Astrocyte of the spinal cord (primary cell): ENCODE data around the gene CKAP2L.
A peak's percentile ranks its signal among the peaks of the same experiment; 100 is the strongest.

Experiments
- DNase-seq: peaks from one replicate; pipeline ENCODE4 v3.0.0; 2011; ENCODE audit warnings: low read depth, low spot score
- H3K4me3 ChIP-seq: 2 replicates; pipeline ENCODE4 v1.5.1; 2011; ENCODE audit warnings: low read depth, mild to moderate bottlenecking, low read length, moderate library complexity
- in situ Hi-C: cut with HindIII; loops from 2 replicates; pipeline ENCODE4 v1.10.0; 2017; ENCODE audit warnings: low sequenced_read_pairs
- TF ChIP-seq, protein P1 (sequence below): IDR thresholded peaks from 2 replicates; pipeline ENCODE4 v1.5.1; 2012; ENCODE audit warnings: low read depth, mild to moderate bottlenecking, low read length, inconsistent platforms

CKAP2L gene

DNA sequence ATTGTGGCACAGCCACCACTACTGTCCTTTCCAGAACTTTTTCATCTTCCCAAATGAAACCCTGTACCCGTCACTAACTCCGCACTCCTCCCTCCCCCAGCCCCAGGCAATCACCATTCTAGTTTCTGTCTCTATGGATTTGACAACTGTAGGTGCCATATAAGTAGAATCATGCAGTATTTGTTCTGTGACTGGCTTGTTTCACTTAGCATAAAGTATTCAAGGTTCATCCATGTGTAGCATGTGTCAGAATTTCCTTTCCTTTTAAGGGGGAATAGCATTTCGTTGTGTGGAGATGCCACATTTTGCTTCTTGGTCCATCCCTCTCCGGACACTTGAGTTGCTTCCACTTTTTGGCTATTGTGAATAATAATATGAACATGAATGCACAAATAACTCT, 842 bp upstream of the CKAP2L start:
- in situ Hi-C loops: no loop called here
- peak overlapping the region; percentile 80 for H3K4me3 ChIP-seq
- no peak for DNase-seq
- TF ChIP-seq, protein P1, sequence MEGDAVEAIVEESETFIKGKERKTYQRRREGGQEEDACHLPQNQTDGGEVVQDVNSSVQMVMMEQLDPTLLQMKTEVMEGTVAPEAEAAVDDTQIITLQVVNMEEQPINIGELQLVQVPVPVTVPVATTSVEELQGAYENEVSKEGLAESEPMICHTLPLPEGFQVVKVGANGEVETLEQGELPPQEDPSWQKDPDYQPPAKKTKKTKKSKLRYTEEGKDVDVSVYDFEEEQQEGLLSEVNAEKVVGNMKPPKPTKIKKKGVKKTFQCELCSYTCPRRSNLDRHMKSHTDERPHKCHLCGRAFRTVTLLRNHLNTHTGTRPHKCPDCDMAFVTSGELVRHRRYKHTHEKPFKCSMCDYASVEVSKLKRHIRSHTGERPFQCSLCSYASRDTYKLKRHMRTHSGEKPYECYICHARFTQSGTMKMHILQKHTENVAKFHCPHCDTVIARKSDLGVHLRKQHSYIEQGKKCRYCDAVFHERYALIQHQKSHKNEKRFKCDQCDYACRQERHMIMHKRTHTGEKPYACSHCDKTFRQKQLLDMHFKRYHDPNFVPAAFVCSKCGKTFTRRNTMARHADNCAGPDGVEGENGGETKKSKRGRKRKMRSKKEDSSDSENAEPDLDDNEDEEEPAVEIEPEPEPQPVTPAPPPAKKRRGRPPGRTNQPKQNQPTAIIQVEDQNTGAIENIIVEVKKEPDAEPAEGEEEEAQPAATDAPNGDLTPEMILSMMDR: no peak

DNA sequence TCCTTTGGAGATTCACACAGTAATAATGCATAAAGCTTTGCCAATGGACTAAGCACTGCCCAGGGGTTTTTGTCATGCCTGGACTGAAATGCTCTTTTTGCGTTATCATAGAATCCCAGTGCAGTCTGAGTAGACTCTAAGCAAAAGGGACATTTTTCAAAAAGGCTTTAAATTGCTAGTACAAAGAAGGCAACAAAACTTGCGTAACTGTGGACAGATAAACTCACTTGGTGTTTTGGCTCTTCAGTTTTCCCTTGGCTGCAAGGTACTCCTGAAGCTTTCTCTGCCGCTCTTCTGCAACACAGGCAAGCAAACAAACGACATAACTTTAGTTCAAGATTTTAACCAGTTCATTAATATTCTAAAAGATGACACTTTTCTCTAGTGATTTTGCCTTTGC, 2.1 kb downstream of the CKAP2L start:
- H3K4me3 ChIP-seq: no peak overlapping the region
- TF ChIP-seq, protein P1: no peak
- in situ Hi-C loops: no loop called here
- DNase-seq: no peak

DNA sequence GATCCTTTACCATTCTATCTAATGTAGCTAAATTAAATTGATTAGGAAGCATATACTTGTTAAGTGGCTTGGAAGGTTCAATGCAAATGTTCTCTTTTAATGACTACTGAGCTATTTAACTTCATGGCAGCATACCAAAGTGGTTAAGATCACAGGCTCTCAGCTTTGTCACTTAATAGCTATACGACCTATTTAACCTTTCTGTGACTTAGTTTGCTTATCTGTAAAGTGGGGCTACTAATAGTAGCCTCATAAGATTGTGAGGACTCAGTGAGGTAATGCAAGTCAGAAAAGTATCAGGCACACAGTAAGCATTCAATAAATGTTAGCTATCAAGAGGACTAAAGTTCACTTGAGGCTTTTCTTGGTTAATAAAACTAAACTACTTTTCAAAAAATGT, 4.3 kb downstream of the CKAP2L start:
- in situ Hi-C loops: no loop called here
- TF ChIP-seq, protein P1: no peak
- H3K4me3 ChIP-seq: no peak overlapping the region
- no peak for DNase-seq

DNA sequence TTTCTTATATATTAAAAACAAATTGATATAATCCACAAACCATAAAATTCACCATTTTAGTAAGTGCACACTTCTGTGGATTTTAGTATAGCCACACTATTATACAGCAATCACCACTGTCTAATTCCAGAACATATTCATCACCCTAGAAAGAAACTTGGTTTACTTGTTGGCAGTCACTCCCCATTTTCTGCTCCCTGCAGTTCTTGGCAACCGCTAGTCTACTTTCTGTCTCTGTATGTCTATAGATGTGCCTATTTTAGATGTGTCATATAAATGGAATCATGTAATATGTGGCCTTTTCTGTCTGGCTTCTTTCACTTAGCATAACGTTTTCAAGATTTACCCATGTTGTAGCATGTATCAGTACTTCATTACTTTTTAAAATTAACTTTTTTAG, 5.7 kb downstream of the CKAP2L start:
- in situ Hi-C loops: no loop called here
- TF ChIP-seq, protein P1: no peak

DNA sequence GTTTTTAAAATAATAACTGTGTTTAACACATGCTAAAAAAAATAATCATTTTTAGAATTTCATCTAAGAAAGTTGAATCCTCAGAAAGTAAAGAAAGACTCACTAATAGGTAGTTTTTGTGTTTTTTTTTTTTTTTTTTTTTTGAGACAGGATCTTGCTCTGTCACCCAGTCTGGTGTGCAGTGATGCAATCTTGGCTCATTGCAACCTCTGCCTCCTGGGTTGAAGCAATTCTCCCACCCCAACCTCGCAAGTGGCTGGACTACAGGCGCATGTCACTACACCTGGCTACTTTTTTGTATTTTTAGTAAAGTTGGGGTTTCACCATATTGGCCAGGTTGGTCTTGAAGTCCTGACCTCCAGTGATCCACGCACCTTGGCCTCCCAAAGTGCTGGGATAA, 7.1 kb downstream of the CKAP2L start:
- DNase-seq: no peak
- TF ChIP-seq, protein P1: no peak
- no peak overlapping the region for H3K4me3 ChIP-seq
- in situ Hi-C loops: no loop called here

More for the DNA sequence above, 5.7 kb downstream of the CKAP2L start:
- peak; percentile 55 for DNase-seq
- no peak overlapping the region for H3K4me3 ChIP-seq

DNA sequence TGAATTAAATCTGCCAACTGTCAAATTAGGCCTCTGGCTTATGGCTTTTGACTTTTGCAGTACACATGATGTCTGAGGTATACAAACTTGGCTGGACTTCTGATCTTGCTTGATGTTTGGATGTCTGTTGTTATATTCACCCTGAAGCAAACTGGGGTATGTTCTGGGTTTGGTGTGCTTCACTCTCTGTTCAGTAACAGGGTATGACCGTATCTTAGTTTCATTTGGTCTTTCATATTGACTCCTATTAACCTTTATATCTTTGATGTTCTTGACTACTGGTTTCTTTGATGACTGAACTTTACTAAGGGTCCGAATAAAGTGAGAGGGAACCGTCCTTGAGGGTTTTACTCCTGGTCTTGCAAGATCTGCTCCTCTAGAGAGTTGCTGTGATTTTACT, 8.2 kb downstream of the CKAP2L start:
- in situ Hi-C loops: no loop called here
- H3K4me3 ChIP-seq: no peak overlapping the region
- TF ChIP-seq, protein P1: no peak
- no peak for DNase-seq

DNA sequence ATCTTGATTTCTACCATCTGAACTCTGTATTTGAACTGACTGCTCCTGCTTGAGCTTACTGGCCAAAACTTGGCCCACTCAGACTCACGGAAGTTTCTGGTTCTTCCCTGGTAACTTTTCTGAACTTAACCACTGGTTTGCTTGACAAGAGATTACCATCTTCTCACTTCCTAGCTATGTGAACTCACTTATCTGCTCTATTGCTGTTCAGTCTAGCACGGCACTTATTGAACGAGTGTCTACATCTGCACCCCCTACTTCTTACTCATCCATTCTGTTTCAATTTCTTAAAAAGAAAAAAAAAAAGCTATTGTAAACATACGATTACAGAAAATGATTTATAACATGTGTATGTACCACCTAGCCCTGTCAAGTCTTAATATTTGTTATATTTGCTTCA, 9.0 kb downstream of the CKAP2L start:
- no peak overlapping the region for H3K4me3 ChIP-seq
- TF ChIP-seq, protein P1: no peak
- in situ Hi-C loops: no loop called here
- DNase-seq: no peak
